Measurements from ENCODE around the gene KIF5B.
"Not testable (repeated sequence)": the region's sequence is repeated elsewhere in the genome, so short reads cannot be mapped to it uniquely, and the experiment has no call there.

Gene KIF5B

DNA sequence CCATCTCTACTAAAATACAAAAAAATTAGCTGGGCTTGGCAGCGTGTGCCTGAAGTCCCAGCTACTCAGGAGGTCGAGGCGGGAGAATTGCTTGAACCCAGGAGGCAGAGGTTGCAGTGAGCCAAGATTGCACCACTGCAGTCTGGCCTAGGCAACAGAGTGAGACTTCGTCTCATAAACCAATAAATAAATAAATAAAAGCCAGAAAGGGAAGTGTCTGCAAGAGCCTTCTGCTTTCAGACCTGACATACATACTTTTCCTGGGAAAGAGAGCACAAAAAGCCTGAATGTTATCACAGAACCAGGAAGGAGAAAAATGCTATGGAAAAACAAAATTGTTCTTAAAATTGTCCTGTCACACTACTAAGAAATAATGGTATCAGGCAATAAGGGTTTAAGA, 4.1 kb upstream of the KIF5B start:
- DNase-seq (ENCODE audit: extremely low read depth in 1 of 2, low read depth in 1 of 2): no peak

DNA sequence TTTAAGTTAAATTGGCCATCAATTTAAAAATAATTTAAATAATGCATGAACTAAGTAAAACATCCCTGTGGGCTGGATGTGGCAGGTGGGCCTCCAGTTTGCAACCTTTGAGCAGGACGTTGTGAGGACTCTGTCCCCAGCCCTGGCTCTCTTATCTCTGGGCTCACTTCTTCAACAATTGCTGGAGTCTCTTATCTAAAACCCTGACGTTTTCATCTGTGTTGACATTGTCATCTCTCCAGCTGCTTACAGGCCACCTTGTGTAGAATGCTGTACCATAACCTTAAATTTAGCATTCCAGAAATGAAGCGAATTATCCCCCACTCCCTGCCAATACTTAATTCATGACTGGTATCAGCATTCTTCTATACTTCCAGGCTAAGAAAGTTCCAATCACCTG, 3.2 kb upstream of the KIF5B start:
- no peak for DNase-seq (ENCODE audit: extremely low read depth in 1 of 2, low read depth in 1 of 2)

DNA sequence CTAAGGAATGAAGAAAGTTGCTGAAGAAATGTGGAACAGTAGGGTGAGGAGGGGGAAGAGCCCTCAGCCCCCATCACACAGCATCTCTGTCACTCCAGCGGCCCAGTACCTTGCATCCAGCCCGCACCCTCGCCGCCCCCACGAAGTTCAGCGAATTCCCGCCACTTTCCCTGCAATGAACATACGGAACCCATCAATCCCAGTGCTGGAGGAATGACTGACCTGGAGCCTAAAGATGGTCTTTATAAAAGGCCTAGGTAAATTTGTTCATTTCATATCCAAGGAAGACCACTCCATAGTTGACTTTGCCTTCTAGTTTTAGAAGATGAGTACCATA, 779 bp upstream of the KIF5B start:
- no peak for DNase-seq (ENCODE audit: extremely low read depth in 1 of 2, low read depth in 1 of 2)

DNA sequence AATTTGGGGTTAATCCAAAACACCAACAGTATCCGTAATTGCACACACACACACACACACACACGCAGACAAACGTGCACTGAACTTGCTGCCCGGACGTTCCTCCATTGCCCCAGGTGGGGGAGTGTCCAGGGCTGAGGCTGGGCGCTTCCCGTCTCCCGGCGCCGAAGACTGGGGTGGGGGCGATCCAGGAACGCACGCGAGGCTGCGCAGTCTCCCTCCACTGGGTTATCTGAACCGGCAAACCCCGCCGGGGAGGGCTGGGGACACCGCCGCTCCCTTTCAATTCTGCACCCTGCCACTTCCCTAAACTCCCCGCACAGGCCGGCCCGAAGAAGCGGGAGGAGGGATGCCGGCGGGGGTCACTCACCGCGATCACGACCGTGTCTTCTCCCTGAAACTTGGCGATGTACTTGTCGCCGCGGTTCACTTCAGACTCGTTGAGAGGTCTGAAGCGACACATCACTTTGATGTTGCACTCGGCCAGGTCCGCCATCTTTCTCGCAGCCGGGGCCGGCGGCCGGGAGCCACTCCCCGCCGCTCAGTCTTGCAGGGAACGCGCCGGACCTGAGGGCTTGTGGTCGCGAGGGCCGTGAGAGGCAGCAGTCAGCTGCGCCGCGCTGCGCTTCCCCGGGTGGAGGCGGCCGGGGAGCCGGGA, 618 bp downstream of the KIF5B start:
- DNase-seq (ENCODE audit: extremely low read depth in 1 of 2, low read depth in 1 of 2): peak; percentile 33 to 40

DNA sequence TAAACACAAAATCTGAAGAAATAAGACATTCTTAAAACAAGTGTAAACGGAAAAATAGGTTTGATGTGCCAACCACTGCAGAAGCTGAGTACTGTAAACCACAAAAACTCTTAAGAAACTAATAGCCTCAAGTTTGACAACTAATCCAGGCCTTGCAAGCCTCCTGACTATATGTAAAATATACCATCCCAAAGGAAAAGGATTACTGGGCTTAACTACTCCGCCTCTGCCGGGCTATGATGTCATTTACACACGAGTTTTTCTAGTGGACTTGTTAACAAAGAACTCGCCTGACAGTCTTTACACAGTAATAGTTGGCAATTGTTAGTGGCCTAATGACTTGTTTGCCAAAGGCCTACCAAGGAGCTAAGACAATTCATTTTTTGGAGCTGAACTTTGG, 2.1 kb downstream of the KIF5B start:
- no peak for DNase-seq (ENCODE audit: extremely low read depth in 1 of 2, low read depth in 1 of 2)

DNA sequence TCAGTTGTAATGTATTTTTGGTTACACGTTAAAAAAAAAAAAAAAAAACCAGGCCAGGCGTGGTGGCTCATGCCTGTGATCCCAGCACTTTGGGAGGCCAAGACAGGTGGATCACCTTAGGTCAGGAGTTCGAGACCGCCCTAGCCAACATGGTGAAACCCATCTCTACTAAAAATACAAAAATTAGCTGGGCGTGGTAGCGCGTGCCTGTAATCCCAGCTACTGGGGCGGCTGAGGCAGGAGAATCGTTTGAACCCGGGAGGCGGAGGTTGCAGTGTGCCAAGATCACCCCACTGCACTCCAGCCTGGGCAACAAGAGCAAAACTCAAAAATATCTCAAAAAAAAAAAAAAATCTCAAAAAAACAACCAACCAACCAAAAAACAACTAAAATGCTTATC, 2.8 kb downstream of the KIF5B start:
- DNase-seq (ENCODE audit: extremely low read depth in 1 of 2, low read depth in 1 of 2): not testable (repeated sequence)

DNA sequence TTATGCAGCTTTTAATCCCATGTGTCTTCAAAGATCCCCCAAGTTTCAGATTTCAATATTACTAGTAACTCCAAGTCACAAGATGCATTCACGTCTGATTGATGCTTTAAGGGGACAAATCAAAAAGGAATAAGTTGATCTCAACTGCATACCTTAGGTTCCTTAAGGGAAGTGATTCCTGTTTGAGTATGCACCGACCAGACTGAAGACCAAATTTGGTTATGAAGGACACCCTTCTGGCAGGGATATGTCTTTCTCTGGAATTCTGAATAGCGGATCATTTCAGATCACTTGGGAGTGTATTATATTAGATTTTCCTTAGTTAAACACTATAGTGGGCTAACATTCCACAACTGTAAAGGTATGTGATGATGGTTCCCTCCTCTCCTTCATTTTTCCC, 4.3 kb downstream of the KIF5B start:
- no peak for DNase-seq (ENCODE audit: extremely low read depth in 1 of 2, low read depth in 1 of 2)

DNA sequence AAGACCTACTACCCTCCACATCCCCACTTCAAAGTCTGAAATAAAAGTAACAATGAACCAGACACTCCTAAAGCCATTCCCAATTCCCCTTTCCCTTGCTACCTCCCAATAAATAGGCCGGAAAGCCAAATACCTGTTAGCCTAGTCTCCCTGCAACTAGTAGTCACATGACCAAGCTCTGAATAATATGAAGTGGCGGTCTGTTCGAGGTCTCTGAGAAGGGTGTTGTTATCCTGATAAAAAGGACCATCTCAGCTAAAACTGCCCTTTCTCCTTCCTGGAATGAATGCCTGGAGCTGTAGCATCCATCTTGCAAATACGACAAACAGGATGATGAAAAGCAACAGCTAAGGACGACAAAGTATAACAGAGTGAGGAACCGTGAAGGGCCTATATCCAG, 6.0 kb downstream of the KIF5B start:
- DNase-seq (ENCODE audit: extremely low read depth in 1 of 2, low read depth in 1 of 2): no peak

DNA sequence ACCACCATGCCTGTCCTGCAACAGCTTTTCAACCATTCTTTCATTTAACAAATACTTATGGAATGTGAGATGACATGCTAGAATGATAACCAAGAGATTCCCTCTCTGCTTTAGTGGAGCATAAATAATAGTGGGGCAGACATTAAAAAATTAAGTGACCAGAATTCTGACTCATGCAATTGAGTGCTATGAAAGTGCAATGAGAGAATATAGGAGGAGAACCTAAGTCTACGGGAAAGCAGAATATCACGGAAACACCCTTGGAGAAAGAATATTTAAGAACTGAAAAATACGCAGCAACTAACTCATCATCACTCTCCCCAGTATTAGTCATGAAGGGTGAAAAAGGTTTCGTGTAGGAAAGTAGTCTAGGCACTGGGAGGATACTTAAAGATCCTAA, 7.1 kb downstream of the KIF5B start:
- DNase-seq (ENCODE audit: extremely low read depth in 1 of 2, low read depth in 1 of 2): no peak

DNA sequence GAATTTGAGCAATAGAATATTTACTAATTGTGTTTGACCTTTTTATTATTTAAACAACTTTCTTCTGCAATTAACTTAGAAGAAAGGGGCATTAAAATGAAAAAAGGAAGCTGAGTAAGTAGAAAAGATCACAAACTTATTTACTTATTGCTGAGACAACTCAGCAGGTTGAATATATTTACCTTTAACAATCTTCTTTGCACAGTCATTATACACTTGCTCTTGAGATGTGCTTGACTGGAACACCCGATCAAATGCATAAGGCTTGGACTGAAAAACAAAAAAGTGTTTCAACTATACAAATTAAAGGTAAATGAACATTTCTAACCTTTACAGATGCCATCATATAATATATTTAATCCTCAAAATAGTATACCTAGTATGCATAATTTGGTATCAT, 7.9 kb downstream of the KIF5B start:
- DNase-seq (ENCODE audit: extremely low read depth in 1 of 2, low read depth in 1 of 2): no peak

DNA sequence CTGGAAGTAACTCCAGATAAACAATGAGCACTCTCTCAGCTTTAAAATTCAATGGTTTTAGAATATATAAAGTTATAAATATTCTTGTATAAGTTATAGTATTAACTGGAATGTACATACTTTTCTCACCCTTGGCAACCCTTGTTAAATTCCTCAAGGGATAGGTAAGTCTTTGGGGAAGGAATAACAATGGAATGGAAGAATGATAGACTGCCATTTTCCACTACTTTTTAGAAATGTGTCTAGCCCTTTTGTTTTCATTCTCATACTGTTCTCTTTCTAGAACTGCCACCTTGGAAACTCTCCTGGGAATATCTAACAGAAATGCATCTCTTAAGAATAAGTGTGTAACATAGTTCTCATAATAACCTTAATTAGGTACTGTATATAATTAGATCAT, 8.3 kb downstream of the KIF5B start:
- DNase-seq (ENCODE audit: extremely low read depth in 1 of 2, low read depth in 1 of 2): no peak

DNA sequence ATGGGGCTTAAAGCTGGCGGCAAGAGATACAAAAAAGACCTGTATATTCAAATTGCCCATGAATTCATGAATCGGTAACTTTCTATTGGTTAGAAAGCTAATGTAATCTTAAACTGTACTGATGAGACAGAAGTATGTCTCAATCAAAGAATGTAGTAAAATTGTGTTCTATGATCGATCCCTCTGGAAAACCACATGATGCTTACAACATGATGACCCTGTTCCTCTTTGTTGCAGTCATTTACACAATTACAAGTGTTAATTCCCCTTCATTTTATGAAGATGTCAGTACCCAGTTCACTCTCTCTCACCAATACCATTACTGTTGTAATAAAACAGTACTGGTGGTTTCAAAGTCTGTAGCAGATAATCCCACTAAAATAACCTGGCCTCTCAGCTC, 10.1 kb downstream of the KIF5B start:
- DNase-seq (ENCODE audit: extremely low read depth in 1 of 2, low read depth in 1 of 2): no peak

DNA sequence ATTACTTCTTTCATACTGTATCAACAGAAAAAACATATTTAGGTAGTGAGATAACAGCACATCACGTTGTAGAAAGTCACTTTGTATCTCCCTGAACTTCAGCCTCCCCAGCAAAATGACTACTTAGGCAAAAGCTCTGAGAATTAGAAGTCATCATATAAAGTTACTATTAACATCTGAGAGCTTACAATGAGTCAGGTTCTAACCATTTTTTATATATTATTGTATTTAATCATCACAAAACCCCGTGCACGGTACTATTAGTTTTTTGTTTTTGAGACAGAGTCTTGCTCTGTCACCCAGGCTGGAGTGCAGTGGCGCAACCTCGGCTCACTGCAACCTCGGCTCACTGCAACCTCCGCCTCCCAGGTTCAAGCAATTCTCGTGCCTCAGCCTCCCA, 13.5 kb downstream of the KIF5B start:
- DNase-seq (ENCODE audit: extremely low read depth in 1 of 2, low read depth in 1 of 2): not testable (repeated sequence)

DNA sequence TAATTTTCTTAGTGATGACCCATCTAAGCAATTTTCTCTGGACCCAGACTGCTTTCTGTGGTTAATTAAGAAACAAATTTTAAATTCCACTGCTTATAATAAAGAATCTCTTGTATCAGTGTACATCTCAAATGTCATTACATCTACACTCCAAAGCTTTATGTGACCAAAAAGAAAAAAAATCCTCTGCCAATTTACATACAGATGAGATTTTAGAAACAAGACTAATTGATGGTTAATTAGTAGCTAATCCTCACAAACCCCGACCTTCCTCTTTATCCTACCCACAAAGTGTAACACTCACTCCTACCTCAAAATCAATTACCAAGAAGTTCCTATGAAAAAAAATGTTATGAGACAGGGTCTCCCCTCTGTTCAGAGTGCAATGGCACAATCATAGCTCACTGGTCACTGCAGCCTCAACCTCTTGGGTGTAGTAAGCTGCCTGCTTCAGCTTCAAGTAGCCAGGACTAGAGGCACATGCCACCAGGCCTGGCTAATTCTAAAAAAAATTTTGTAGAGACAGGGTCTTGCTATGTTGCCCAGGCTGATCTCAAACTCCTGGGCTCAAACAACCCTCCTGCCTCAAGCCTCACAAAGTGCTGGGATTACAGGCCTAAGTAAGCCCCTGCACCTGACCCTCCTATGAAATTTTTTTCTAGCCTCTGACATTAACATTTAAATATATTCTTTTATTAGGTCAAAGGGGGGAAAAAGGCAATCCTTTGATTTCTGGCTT, 14.8 kb downstream of the KIF5B start:
- no peak for DNase-seq (ENCODE audit: extremely low read depth in 1 of 2, low read depth in 1 of 2)

DNA sequence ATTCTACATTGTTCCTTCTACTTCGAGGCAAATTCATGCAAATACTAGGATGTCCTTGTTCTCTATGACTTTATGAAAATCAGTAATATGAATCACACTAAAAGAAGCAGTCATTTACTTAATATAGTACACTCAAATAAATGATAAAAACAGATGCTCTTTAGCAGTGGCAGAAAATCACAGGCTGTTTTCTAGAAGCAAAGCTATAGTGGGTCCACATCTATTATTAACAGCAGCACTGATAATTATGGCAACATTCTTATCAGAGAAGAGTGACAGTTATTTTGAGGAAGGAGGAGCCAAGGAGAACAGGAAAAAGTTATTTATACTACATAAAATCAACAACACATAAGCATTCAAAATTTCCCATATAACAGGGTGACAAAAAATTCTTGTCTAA, 16.5 kb downstream of the KIF5B start:
- no peak for DNase-seq (ENCODE audit: extremely low read depth in 1 of 2, low read depth in 1 of 2)

DNA sequence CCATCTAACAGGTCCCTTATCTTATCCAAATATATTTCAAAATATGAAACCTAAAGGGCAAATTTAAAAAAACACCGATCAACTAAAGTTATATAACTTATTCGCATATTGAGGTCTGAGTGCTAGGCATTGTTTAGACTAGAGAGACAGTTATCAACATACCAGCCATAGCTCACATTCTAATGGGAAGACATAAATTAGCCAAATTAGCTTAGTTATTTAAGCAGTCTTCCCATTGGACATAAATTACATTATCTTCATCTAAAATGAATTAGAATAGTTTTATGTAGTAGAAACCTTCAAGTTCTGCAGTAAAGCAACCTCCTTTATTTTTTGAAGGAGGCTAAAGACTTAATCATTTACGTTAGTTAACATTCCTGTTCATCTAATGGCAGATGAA, 17.4 kb downstream of the KIF5B start:
- no peak for DNase-seq (ENCODE audit: extremely low read depth in 1 of 2, low read depth in 1 of 2)

DNA sequence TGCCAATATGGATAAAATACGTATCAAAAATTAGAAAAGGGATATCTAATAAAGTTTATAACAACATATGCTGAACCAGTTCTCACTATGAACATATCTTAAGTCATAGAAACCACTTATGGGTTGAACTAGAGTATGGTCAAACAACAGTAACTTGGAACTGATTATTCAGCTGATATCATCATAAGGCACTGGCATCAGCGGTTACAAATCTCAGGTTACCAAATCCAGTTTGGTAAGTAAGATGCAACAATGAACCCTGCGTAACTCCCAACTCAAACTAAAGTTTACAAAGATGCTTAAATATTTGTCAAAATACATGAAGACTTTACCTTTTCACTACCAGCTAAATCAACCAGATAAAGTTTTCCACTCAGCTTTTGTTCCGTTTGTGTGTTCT, 19.3 kb downstream of the KIF5B start:
- DNase-seq (ENCODE audit: extremely low read depth in 1 of 2, low read depth in 1 of 2): no peak

DNA sequence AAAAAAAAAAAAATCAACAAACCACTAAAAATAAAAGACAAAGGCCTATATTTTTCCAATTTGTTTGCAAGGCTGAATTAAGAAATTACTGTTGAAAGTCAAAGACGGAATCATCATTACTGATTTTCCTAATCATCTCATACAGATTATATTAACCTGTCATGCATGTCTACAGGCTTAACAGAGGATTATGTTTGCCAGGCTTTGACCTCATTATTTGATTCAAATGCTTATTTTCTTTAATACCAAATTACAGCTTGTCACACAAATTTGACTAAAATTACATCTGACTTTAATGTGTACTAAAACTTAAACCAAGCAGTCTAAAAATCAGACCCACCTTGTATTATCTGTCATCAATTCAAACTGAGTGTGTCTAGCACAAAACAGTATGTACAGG, 21.2 kb downstream of the KIF5B start:
- no peak for DNase-seq (ENCODE audit: extremely low read depth in 1 of 2, low read depth in 1 of 2)

DNA sequence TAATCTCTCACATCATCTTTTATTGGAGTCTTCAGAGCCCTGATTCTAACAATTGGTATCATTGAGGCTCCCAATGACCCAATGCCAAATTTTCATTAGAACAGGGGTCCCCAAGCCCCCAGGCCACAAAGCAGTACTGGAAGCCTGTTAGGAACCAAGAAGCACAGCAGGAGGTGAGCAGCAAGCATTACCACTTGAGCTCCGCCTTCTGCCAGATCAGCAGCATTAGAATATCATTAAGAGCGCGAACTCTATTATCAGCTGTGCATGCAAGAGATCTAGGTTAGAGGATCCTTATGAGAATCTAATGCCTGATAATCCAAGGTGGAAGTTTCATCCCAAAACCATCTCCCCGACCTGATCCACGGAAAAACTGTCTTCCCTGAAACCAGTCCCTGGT, 23.1 kb downstream of the KIF5B start:
- no peak for DNase-seq (ENCODE audit: extremely low read depth in 1 of 2, low read depth in 1 of 2)

DNA sequence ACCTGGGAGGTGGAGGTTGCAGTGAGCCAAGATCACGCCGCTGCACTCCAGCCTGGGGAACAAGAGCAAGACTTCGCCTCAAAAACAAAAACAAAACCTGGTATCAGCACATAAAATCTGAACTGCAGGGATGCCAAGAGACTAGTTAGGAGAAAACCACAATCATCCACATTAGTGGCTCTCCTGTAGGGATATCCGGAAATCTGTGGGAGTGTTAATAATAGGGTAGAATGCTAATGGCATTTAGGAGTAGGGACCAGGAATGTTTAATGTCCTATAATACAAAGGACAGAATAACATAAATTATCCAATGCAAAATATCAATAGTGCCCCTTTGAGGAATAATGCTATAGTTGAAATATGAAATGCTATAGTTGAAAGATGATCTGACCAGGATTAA, 24.3 kb downstream of the KIF5B start:
- no peak for DNase-seq (ENCODE audit: extremely low read depth in 1 of 2, low read depth in 1 of 2)

DNA sequence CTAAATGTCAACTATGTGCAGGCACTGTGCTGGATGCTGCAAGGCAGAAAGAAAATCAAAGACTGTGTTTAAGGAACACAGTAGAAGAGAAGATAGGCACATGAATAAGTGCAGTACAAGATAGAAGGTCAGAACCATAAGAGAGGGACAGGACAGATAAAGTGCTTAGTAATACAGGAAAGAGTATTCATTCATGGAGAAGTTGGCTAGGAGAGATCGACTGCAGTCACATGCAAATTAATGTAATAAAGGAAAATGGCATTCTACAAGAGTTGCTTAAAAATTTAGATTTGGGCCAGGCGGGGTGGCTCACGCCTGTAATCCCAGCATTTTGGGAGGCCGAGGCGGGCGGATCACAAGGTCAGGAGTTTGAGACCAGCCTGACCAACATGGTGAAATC, 24.8 kb downstream of the KIF5B start:
- DNase-seq (ENCODE audit: extremely low read depth in 1 of 2, low read depth in 1 of 2): no peak

DNA sequence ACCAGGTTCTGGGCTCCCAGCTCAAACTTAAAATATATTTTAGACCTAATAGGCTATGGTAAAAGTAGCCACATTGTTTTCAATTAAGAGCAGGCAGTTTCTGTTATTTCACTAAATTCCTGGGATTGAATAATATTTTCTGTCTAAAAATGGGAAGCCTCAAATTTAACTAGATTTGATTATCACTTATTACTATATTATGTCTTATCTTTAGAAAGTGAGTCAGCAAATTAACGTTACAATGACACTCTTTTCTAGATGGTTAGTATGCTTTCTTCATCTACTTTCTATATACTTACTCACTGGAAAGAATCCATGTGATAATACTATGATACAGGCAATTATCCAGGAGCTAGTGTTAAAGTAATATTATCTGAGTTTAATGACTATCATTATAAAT, 27.5 kb downstream of the KIF5B start:
- no peak for DNase-seq (ENCODE audit: extremely low read depth in 1 of 2, low read depth in 1 of 2)

DNA sequence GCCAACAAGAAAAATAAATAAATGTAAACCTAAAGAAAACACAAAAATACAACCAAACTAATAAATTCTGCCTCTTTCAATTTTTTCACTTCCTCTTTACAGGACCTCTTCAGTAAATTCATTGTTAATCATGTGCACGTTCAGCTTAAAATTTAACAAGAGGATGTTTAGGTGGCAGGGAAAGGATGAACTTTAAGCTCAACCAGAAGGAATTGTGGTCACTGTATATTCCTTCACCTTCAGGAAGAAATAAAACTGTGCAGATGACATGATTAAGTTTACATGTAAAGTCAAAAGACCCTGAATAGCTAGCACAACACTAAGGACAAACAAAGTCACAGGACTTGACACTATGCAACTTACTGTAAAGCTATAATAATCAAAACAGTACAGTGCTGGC, 33.0 kb downstream of the KIF5B start:
- no peak for DNase-seq (ENCODE audit: extremely low read depth in 1 of 2, low read depth in 1 of 2)
